ENCODE data around the gene RHOH. TPM values are rescaled to one million over a fixed set of nuclear protein-coding genes. Genes with fewer than 3 reads are reported as not detected.

The RHOH gene
- total and polyA plus RNA-seq, 2 of the 13 experiments (the other 11 are each of a cell fraction or from before 2014, with no cell fraction given): 0.57 TPM; not detected in 1

GRCh38 chr4:40276546-40276945 lies 79.7 kb downstream of the RHOH start:
- Histone ChIP-seq H3K4me3 (replicated peaks in 1 of 3; ENCODE audit: insufficient read depth in 1 of 3, low read depth in 2 of 3, low read length in 3 of 3) (no peak overlapping the region), H4K20me1 (ENCODE audit: insufficient read depth, low read length) (no peaks in the 10 kb centered on the region), H3K27me3 (ENCODE audit: control insufficient read depth in 1 of 2, insufficient read depth in 2 of 2, low read length in 2 of 2) (no peaks in the 10 kb centered on the region), H3K4me1 (ENCODE audit: insufficient read depth, low read length) (no peaks in the 10 kb centered on the region), H3K27ac (ENCODE audit: extremely low read length, insufficient read depth, low read length) (no peak overlapping the region), H2AFZ (ENCODE audit: low read length) (no peak overlapping the region), H3K9ac (ENCODE audit: insufficient read depth, low read depth, low read length) (no peak overlapping the region), H3K79me2 (ENCODE audit: insufficient read depth, low read length) (no peaks in the 10 kb centered on the region), H3K36me3 (replicated peaks in 1 of 2; ENCODE audit: control insufficient read depth in 1 of 2, insufficient read depth in 2 of 2, low read length in 2 of 2) (no peaks in the 10 kb centered on the region), H3K9me3 (ENCODE audit: low read length) (no peaks in the 10 kb centered on the region), H3K4me2 (ENCODE audit: low read depth, low read length) (no peak overlapping the region)
- FAIRE-seq: no peak
- DNase-seq (ENCODE audit: low spot score): no peak
- ChIA-PET POLR2A (no interaction called here), CTCF (ENCODE audit: low intra/inter-chr PET ratio, low total read pairs) (no interaction called here)
- WGBS (ENCODE audit: low lambda C conversion rate): 72% methylated on average over 3 of the region's 4 CpGs
- no TSS peak for BruUV-seq (replicated peaks)
- TF ChIP-seq ZNF629 (CRISPR knock-in tag; conservative IDR thresholded peaks at IDR 0.05) (no peak), AKNA (CRISPR knock-in tag; IDR thresholded peaks at IDR 0.05; ENCODE audit: borderline replicate concordance) (no peak), ZNF710 (CRISPR knock-in tag; IDR thresholded peaks at IDR 0.05; ENCODE audit: borderline replicate concordance) (no peak), TOE1 (CRISPR knock-in tag; IDR thresholded peaks at IDR 0.05) (no peak), HNRNPLL (IDR thresholded peaks at IDR 0.05; ENCODE audit: low read depth, low read length, poor library complexity, severe bottlenecking) (no peak), GTF2F1 (IDR thresholded peaks at IDR 0.05; ENCODE audit: low read length) (no peak), CBFB (CRISPR knock-in tag; IDR thresholded peaks at IDR 0.05) (no peak), ZFAT (CRISPR knock-in tag; conservative IDR thresholded peaks at IDR 0.05) (no peak), CEBPB (IDR thresholded peaks at IDR 0.05; ENCODE audit: borderline replicate concordance, low read depth, low read length) (no peak), DMTF1 (CRISPR knock-in tag; IDR thresholded peaks at IDR 0.05) (no peak), ZNF7 (CRISPR knock-in tag; IDR thresholded peaks at IDR 0.05) (no peak)
- in situ Hi-C loops (cut with HindIII; ENCODE audit: extremely low pct_ligation_motif_present, low pct_unique_long_range_greater_than_20kb) (no loop called here), intact Hi-C loops (cut with micrococcal nuclease; ENCODE audit: unreplicated experiment) (no loop called here)
- no peak for ATAC-seq

Data from HepG2 (cell line).